ENCODE measurements around the gene SH3YL1.

GRCh38 chr2:228115-228514 lies 35.7 kb downstream of the SH3YL1 start:
- TF ChIP-seq CHD4 (IDR thresholded peaks at IDR 0.05; ENCODE audit: borderline replicate concordance), result no peak
- no peak for TF ChIP-seq CTCF (IDR thresholded peaks at IDR 0.05)
- TF ChIP-seq MAX (IDR thresholded peaks at IDR 0.05), result no peak
- no peak for TF ChIP-seq RCOR1 (IDR thresholded peaks at IDR 0.05; ENCODE audit: low read depth, low read length)
- no peak for TF ChIP-seq JUNB (IDR thresholded peaks at IDR 0.05)
- TF ChIP-seq PHF8 (IDR thresholded peaks at IDR 0.05; ENCODE audit: borderline replicate concordance, low read depth), result no peak
- TF ChIP-seq HDAC2 (IDR thresholded peaks at IDR 0.05), result no peak
- no peak for TF ChIP-seq CHD2 (IDR thresholded peaks at IDR 0.05; ENCODE audit: low read length, partially characterized antibody)
- TF ChIP-seq ZSCAN20 (CRISPR knock-in tag; IDR thresholded peaks at IDR 0.05), result no peak
- TF ChIP-seq FOXS1 (CRISPR knock-in tag; IDR thresholded peaks at IDR 0.05), result no peak
- no peak for TF ChIP-seq POLR2A (IDR thresholded peaks at IDR 0.05; ENCODE audit: low read length)
